NCI-H524 treated with DMSO at 0.1 percent for 48 hours (cell line): ENCODE data around the gene C5AR2.
A peak's percentile ranks its signal among the peaks of the same experiment; 100 is the strongest.
"Not testable (repeated sequence)": the region's sequence is repeated elsewhere in the genome, so short reads cannot be mapped to it uniquely, and the experiment has no call there.

Experiments used
- DNase-seq: peaks from one replicate; lab custom pipeline; 2025; lab: John Stamatoyannopoulos, UW

Gene C5AR2

GRCh38 chr19:47331931-47332547 lies at the start of gene C5AR2:
Gene C5AR2, plus strand, starts transcription at chr19:47332175. Its CDS starts 8,625 bp downstream, at chr19:47340800.
- no peak for DNase-seq

- no peak for DNase-seq
Observed at GRCh38 chr19:47283405-47284059, 48.4 kb upstream of the C5AR2 start.

GRCh38 chr19:47284324-47284899 lies 47.6 kb upstream of the C5AR2 start:
- DNase-seq: no peak

GRCh38 chr19:47296036-47296435 lies 35.9 kb upstream of the C5AR2 start:
- DNase-seq: peak; percentile 36

GRCh38 chr19:47300867-47301266 lies 31.1 kb upstream of the C5AR2 start:
- not testable (repeated sequence) for DNase-seq

GRCh38 chr19:47302249-47302648 lies 29.7 kb upstream of the C5AR2 start:
- DNase-seq: no peak

- no peak for DNase-seq
Observed at GRCh38 chr19:47303966-47304365, 28.0 kb upstream of the C5AR2 start.

- peak; percentile 17 for DNase-seq
Observed at GRCh38 chr19:47305309-47305751, 26.6 kb upstream of the C5AR2 start.

GRCh38 chr19:47306303-47306702 lies 25.7 kb upstream of the C5AR2 start:
- DNase-seq: no peak

GRCh38 chr19:47309038-47309437 lies 22.9 kb upstream of the C5AR2 start:
- DNase-seq: no peak

GRCh38 chr19:47309608-47310007 lies 22.4 kb upstream of the C5AR2 start, which contains the start of gene C5AR1:
Gene C5AR1, plus strand, starts transcription at chr19:47309861. Its CDS starts 35 bp downstream, at chr19:47309896.
- no peak for DNase-seq

- no peak for DNase-seq
Observed at GRCh38 chr19:47310323-47310722, 21.7 kb upstream of the C5AR2 start.

- DNase-seq: no peak
Observed at GRCh38 chr19:47310819-47311218, 21.2 kb upstream of the C5AR2 start.

- DNase-seq: no peak
Observed at GRCh38 chr19:47312366-47313006, 19.5 kb upstream of the C5AR2 start.

GRCh38 chr19:47313754-47314295 lies 18.1 kb upstream of the C5AR2 start:
- no peak for DNase-seq

GRCh38 chr19:47315125-47315821 lies 16.7 kb upstream of the C5AR2 start:
- DNase-seq: no peak

- DNase-seq: no peak
Observed at GRCh38 chr19:47316513-47316912, 15.5 kb upstream of the C5AR2 start.

GRCh38 chr19:47319923-47320871 lies 11.8 kb upstream of the C5AR2 start:
- no peak for DNase-seq

- no peak for DNase-seq
Observed at GRCh38 chr19:47321630-47322029, 10.3 kb upstream of the C5AR2 start.

- DNase-seq: no peak
Observed at GRCh38 chr19:47322058-47322457, 9.9 kb upstream of the C5AR2 start.

GRCh38 chr19:47323409-47323808 lies 8.6 kb upstream of the C5AR2 start:
- DNase-seq: no peak
